Measurements from ENCODE around the gene SMAD4. TPM values are rescaled to one million over a fixed set of nuclear protein-coding genes. Genes with fewer than 3 reads are reported as not detected.

Gene SMAD4
- total and polyA plus RNA-seq, 2 donors (not counting 1 experiment from before 2014, with no cell fraction given) = 34.8 to 136 TPM

DNA sequence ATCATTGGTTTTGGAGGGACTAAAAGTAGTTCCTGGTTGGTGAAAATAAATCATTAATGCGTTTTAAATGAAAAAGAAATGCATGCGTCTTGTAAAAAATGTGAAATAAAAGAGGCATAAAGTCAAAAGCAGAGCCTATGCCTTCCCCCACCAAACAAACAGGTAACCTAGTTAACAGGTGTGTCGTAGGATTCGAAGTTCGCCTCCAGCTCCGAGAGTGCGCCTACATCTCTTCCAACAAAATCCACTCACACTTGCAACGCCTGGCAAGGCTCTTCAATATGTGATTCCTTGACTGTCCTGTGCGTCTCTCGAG is 677 bp upstream of the SMAD4 start:
- Histone ChIP-seq H3K4me1 (ENCODE audit: control insufficient read depth in 2 of 2, insufficient read depth in 2 of 2, low read length in 2 of 2) (peaks cover 17 to 36% of the 10 kb centered on the region in 2 donors), H3K27me3 (replicated peaks in 1 of 4; ENCODE audit: control extremely low read depth in 1 of 4, control insufficient read depth in 3 of 4, insufficient read depth in 4 of 4, low read length in 3 of 4) (no peaks in the 10 kb centered on the region), H3K9me3 (ENCODE audit: control extremely low read depth in 1 of 3, control insufficient read depth in 2 of 3, insufficient read depth in 1 of 3, low read length in 2 of 3) (no peaks in the 10 kb centered on the region), H3K4me3 (ENCODE audit: control extremely low read depth in 1 of 5, extremely low read depth in 1 of 5, insufficient read depth in 1 of 5, low read depth in 2 of 5, low read length in 4 of 5) (peak overlapping the region; percentile 45 to 81 (median 67)), H3K27ac (ENCODE audit: low read length in 2 of 2) (peak overlapping the region; percentile 78 to 84), H3K4me2 (replicated peaks; ENCODE audit: low read depth, low read length, poor library complexity, severe bottlenecking) (peak overlapping the region; percentile 85), H4K20me1 (ENCODE audit: control insufficient read depth, insufficient read depth, low read length, poor library complexity, severe bottlenecking) (peaks cover 29% of the 10 kb centered on the region), H3K36me3 (replicated peaks in 1 of 2; ENCODE audit: control extremely low read depth in 1 of 2, control insufficient read depth in 1 of 2, extremely low read depth in 1 of 2, insufficient read depth in 2 of 2, low read length in 1 of 2) (peaks cover 0 to under 1% of the 10 kb centered on the region in 2 experiments), H3K79me2 (ENCODE audit: control insufficient read depth, insufficient read depth, low read length) (peaks cover 81% of the 10 kb centered on the region), H3K9ac (ENCODE audit: low read length) (peak overlapping the region; percentile 81), H2AFZ (ENCODE audit: insufficient read depth, low read depth, low read length, poor library complexity, severe bottlenecking) (peak overlapping the region; percentile 88)
- WGBS (ENCODE audit: insufficient coverage) = 23% methylated on average over 10 of the region's 10 CpGs
- no peaks in the 10 kb centered on the region for H3K27me3 Mint-ChIP-seq
- peak overlapping the region; percentile 97 for H3K4me3 Mint-ChIP-seq
- TF ChIP-seq, protein P1, sequence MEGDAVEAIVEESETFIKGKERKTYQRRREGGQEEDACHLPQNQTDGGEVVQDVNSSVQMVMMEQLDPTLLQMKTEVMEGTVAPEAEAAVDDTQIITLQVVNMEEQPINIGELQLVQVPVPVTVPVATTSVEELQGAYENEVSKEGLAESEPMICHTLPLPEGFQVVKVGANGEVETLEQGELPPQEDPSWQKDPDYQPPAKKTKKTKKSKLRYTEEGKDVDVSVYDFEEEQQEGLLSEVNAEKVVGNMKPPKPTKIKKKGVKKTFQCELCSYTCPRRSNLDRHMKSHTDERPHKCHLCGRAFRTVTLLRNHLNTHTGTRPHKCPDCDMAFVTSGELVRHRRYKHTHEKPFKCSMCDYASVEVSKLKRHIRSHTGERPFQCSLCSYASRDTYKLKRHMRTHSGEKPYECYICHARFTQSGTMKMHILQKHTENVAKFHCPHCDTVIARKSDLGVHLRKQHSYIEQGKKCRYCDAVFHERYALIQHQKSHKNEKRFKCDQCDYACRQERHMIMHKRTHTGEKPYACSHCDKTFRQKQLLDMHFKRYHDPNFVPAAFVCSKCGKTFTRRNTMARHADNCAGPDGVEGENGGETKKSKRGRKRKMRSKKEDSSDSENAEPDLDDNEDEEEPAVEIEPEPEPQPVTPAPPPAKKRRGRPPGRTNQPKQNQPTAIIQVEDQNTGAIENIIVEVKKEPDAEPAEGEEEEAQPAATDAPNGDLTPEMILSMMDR (IDR thresholded peaks at IDR 0.05) = no peak
- TF ChIP-seq EZH2 (IDR thresholded peaks at IDR 0.05; ENCODE audit: borderline replicate concordance, insufficient read depth, low read depth, low read length, poor library complexity, severe bottlenecking) = no peak
- ChIA-PET CTCF (interaction anchor here (0.8 to 1.5 kb wide), 4 partner anchors 18 to 151 kb away, joined by 3 to 7 read pairs (median 4); partner anchors contain the start of genes ELAC1 and ME2), POLR2A (interaction anchor here (1.2 to 2.1 kb wide), 6 partner anchors 12 to 168 kb away, joined by 3 to 24 read pairs (median 6); partner anchors contain the start of genes ELAC1, ME2 and MEX3C)
- ATAC-seq (ENCODE audit: low read depth) (no peak), DNase-seq (no peak)
- peaks cover 47% of the 10 kb centered on the region for H3K4me1 Mint-ChIP-seq
- intact Hi-C loops (cut with micrococcal nuclease) = no loop called here
- no peaks in the 10 kb centered on the region for H3K9me3 Mint-ChIP-seq (ENCODE audit: insufficient read depth)
- H3K27ac Mint-ChIP-seq = peak overlapping the region; percentile 99

DNA sequence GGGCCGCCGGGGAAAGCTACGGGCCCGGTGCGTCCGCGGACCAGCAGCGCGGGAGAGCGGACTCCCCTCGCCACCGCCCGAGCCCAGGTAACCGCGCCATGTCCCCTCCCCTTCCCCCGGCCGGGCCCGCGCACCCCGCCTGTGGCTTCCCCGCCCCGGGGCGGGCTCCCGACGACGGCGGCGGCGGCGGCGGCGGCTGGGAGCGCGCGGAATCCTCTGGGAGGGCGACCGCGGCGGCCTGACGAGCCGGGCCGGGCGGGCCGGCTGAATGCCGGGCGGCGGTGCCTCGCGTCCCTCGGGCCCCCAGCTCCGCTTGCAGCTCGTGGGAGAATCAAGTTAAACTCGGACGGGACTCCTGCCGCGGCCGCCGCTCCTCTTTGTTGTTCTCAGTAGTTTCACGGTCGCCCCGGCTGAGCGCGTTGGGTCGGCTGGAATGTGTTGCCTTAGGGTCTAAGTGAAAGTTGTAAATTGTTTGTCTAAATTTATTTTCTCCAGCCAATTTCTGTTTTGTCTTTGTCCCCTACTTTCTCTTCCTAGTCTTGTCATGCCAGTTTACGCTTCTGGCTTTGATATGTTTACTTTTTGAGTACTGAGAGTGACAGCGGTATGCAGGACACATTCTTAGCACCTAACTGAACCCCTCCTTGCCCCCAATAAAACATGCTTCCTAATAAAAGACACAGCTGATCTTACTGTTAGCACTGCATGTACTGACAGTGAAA is 685 bp downstream of the SMAD4 start:
- Histone ChIP-seq H2AFZ (ENCODE audit: insufficient read depth, low read depth, low read length, poor library complexity, severe bottlenecking) (peak overlapping the region; percentile 88), H3K27ac (ENCODE audit: low read length in 2 of 2) (peak overlapping the region; percentile 78 to 84), H3K9ac (ENCODE audit: low read length) (peak overlapping the region; percentile 81), H3K4me2 (replicated peaks; ENCODE audit: low read depth, low read length, poor library complexity, severe bottlenecking) (peak overlapping the region; percentile 85), H3K27me3 (replicated peaks in 1 of 4; ENCODE audit: control extremely low read depth in 1 of 4, control insufficient read depth in 3 of 4, insufficient read depth in 4 of 4, low read length in 3 of 4) (no peaks in the 10 kb centered on the region), H4K20me1 (ENCODE audit: control insufficient read depth, insufficient read depth, low read length, poor library complexity, severe bottlenecking) (peaks cover 41% of the 10 kb centered on the region), H3K79me2 (ENCODE audit: control insufficient read depth, insufficient read depth, low read length) (peaks cover 87% of the 10 kb centered on the region), H3K4me1 (ENCODE audit: control insufficient read depth in 2 of 2, insufficient read depth in 2 of 2, low read length in 2 of 2) (peaks cover 26 to 49% of the 10 kb centered on the region in 2 donors), H3K9me3 (ENCODE audit: control extremely low read depth in 1 of 3, control insufficient read depth in 2 of 3, insufficient read depth in 1 of 3, low read length in 2 of 3) (no peaks in the 10 kb centered on the region), H3K36me3 (replicated peaks in 1 of 2; ENCODE audit: control extremely low read depth in 1 of 2, control insufficient read depth in 1 of 2, extremely low read depth in 1 of 2, insufficient read depth in 2 of 2, low read length in 1 of 2) (peaks cover 0 to 9% of the 10 kb centered on the region in 2 experiments), H3K4me3 (ENCODE audit: control extremely low read depth in 1 of 5, extremely low read depth in 1 of 5, insufficient read depth in 1 of 5, low read depth in 2 of 5, low read length in 4 of 5) (peak overlapping the region; percentile 61 to 81 (median 74))
- no peaks in the 10 kb centered on the region for H3K27me3 Mint-ChIP-seq
- peak overlapping the region; percentile 97 for H3K4me3 Mint-ChIP-seq
- ChIA-PET POLR2A (interaction anchor here (0.6 to 2.1 kb wide), 10 partner anchors 11 to 225 kb away, joined by 3 to 24 read pairs (median 4); partner anchors contain the start of genes ELAC1, ME2 and MEX3C), CTCF (interaction anchor here (1.0 to 1.7 kb wide), 8 partner anchors 9 to 211 kb away, joined by 3 to 7 read pairs (median 4); partner anchors contain the start of genes ELAC1, ME2 and MRO)
- peak; percentile 70 for ATAC-seq (ENCODE audit: low read depth)
- WGBS (ENCODE audit: insufficient coverage) = 1% methylated on average over 53 of the region's 66 CpGs
- peaks cover 59% of the 10 kb centered on the region for H3K4me1 Mint-ChIP-seq
- peak overlapping the region; percentile 92 for H3K27ac Mint-ChIP-seq
- DNase-seq = no peak
- intact Hi-C loops (cut with micrococcal nuclease) = loop anchor here (1.0 to 5.0 kb wide), 5 partner anchors 62 to 213 kb away; partner anchors contain the start of genes ELAC1 and MEX3C
- TF ChIP-seq, protein P1 (IDR thresholded peaks at IDR 0.05) = no peak
- no peak for TF ChIP-seq EZH2 (IDR thresholded peaks at IDR 0.05; ENCODE audit: borderline replicate concordance, insufficient read depth, low read depth, low read length, poor library complexity, severe bottlenecking)
- no peaks in the 10 kb centered on the region for H3K9me3 Mint-ChIP-seq (ENCODE audit: insufficient read depth)
